Thyroid gland (tissue), 4 donors: Measurements from ENCODE around the gene CCDC24. TPM values are rescaled to one million over a fixed set of nuclear protein-coding genes. Genes with fewer than 3 reads are reported as not detected.

Experiments
- DNase-seq, 2 donors: peaks; one replicate each; pipeline ENCODE4 v3.0.0-alpha.2; 2019
- H3K27ac ChIP-seq, 3 donors: fragments of 200-600 bp; sonication (generic); 1 replicate in 2 of 3; 2 replicates in 1 of 3; pipeline ENCODE4 v1.5.1; 2016 to 2019; ENCODE audit warnings: mild to moderate bottlenecking in 1 of 3, moderate library complexity in 1 of 3
- H3K27me3 ChIP-seq: fragments of 200-600 bp; sonication (generic); one replicate; pipeline ENCODE4 v1.5.1; 2019
- H3K36me3 ChIP-seq, 2 donors: fragments of 200-600 bp; sonication (generic); one replicate each; pipeline ENCODE4 v1.5.1; 2016 to 2019
- H3K4me1 ChIP-seq, 2 donors: fragments of 200-600 bp; sonication (generic); one replicate each; pipeline ENCODE4 v1.5.1; 2017 to 2019
- H3K4me3 ChIP-seq, 3 donors: fragments of 200-600 bp; sonication (generic); replicated peaks in 1 of 3; 1 replicate in 2 of 3; 2 replicates in 1 of 3; pipeline ENCODE4 v1.5.1; 2016; ENCODE audit warnings: mild to moderate bottlenecking in 1 of 3
- H3K9me3 ChIP-seq: fragments of 200-600 bp; sonication (generic); one replicate; pipeline ENCODE4 v1.5.1; 2017
- CTCF ChIP-seq, 6 experiments: fragments of 200-600 bp in 3 of 6; fragments of 450-650 bp in 3 of 6; sonication (generic) in 3 of 6; IDR thresholded peaks; one replicate each; pipeline ENCODE4 v1.5.1; 2016 to 2019; ENCODE audit warnings: antibody characterized with exemption in 6 of 6, mild to moderate bottlenecking in 2 of 6, inconsistent platforms in 1 of 6, moderate library complexity in 1 of 6
- POLR2A ChIP-seq, 2 donors: fragments of 450-650 bp; IDR thresholded peaks; one replicate each; pipeline ENCODE4 v1.6.1; 2017; ENCODE audit warnings: antibody characterized with exemption in 2 of 2, mild to moderate bottlenecking in 2 of 2, moderate library complexity in 1 of 2
- WGBS, 2 donors: methylation state at CpG; one replicate each; pipeline ENCODE4 v1.1.5; 2017; 5-methylcytosine and 5-hydroxymethylcytosine counted together
- intact Hi-C: fragments of 100-400 bp; cut with DNase I; formaldehyde crosslinking; loops from one replicate; pipeline ENCODE4 v1.15.1; 2023
- total RNA-seq, 4 donors: library from RNA; depleted of rRNA; stranded (reverse); fragments of >200 nt; gene quantifications; one replicate each; pipeline ENCODE4 v1.2.3, GENCODE V29; 2016

CCDC24 gene
- total RNA-seq, 4 donors from 2014 or later, result 8.0 to 25.4 (median 11.7) TPM

GRCh38 chr1:43997295-43997999 is 6.0 kb downstream of the CCDC24 start:
- no peaks in the 10 kb centered on the region for H3K36me3 ChIP-seq

GRCh38 chr1:43998000-43998378 is 6.6 kb downstream of the CCDC24 start:
- DNase-seq, result no peak
- Histone ChIP-seq H3K4me1 (no peaks in the 10 kb centered on the region), H3K9me3 (no peaks in the 10 kb centered on the region), H3K4me3 (no peak overlapping the region), H3K27me3 (no peaks in the 10 kb centered on the region), H3K27ac (no peak overlapping the region), H3K36me3 (no peaks in the 10 kb centered on the region)
- 91% methylated on average over 11 of the region's 11 CpGs for WGBS, 2 donors
- intact Hi-C loops, result loop anchor here (5.0 kb wide), 1 partner anchor 34 kb away; the partner anchor contains the start of gene SLC6A9
- no peak for TF ChIP-seq CTCF (IDR thresholded peaks at IDR 0.05)
- no peak for TF ChIP-seq POLR2A (IDR thresholded peaks at IDR 0.05)

More at GRCh38 chr1:43997295-43997999, 6.0 kb downstream of the CCDC24 start:
- Histone ChIP-seq H3K4me3 (no peak overlapping the region), H3K9me3 (no peaks in the 10 kb centered on the region), H3K4me1 (peaks cover 3% of the 10 kb centered on the region in 2 donors), H3K27ac (no peak overlapping the region), H3K27me3 (no peaks in the 10 kb centered on the region)
- intact Hi-C loops, result loop anchor here (5.0 kb wide), 1 partner anchor 35 kb away; the partner anchor contains the start of gene SLC6A9
- TF ChIP-seq POLR2A (IDR thresholded peaks at IDR 0.05) (no peak), CTCF (IDR thresholded peaks at IDR 0.05) (no peak)
- DNase-seq, result no peak
- 80 to 87% methylated on average over 10 to 22 of the region's 22 CpGs for WGBS, 2 donors

GRCh38 chr1:43999455-43999854 is 8.1 kb downstream of the CCDC24 start:
- intact Hi-C loops, result loop anchor here (5.0 kb wide), 1 partner anchor 33 kb away; the partner anchor contains the start of gene SLC6A9
- no peaks in the 10 kb centered on the region for H3K27me3 ChIP-seq
- H3K9me3 ChIP-seq, result no peaks in the 10 kb centered on the region
- WGBS, 2 donors, result 90 to 94% methylated on average over 7 to 8 of the region's 8 CpGs
- no peak overlapping the region for H3K4me3 ChIP-seq
- H3K4me1 ChIP-seq, result no peaks in the 10 kb centered on the region
- no peak overlapping the region for H3K27ac ChIP-seq
- no peak for DNase-seq
- H3K36me3 ChIP-seq, result no peaks in the 10 kb centered on the region
- no peak for TF ChIP-seq POLR2A (IDR thresholded peaks at IDR 0.05)
- TF ChIP-seq CTCF (IDR thresholded peaks at IDR 0.05), result no peak

GRCh38 chr1:44000122-44000665 is 8.8 kb downstream of the CCDC24 start:
- WGBS, 2 donors, result 83 to 85% methylated on average over 7 to 8 of the region's 8 CpGs
- DNase-seq, result no peak
- Histone ChIP-seq H3K27ac (no peak overlapping the region), H3K9me3 (no peaks in the 10 kb centered on the region), H3K27me3 (no peaks in the 10 kb centered on the region), H3K4me1 (no peaks in the 10 kb centered on the region), H3K4me3 (no peak overlapping the region), H3K36me3 (no peaks in the 10 kb centered on the region)
- intact Hi-C loops, result no loop called here
- TF ChIP-seq POLR2A (IDR thresholded peaks at IDR 0.05) (no peak), CTCF (IDR thresholded peaks at IDR 0.05) (no peak)

- H3K36me3 ChIP-seq, result no peaks in the 10 kb centered on the region
- 82 to 85% methylated on average over 5 to 7 of the region's 8 CpGs for WGBS, 2 donors
- intact Hi-C loops, result no loop called here
Measured at GRCh38 chr1:44002165-44002564, 10.8 kb downstream of the CCDC24 start.

More at GRCh38 chr1:44002165-44002564, 10.8 kb downstream of the CCDC24 start:
- DNase-seq, result no peak
- H3K27ac ChIP-seq, result no peak overlapping the region
- TF ChIP-seq POLR2A (IDR thresholded peaks at IDR 0.05) (no peak), CTCF (IDR thresholded peaks at IDR 0.05) (no peak)
- H3K4me1 ChIP-seq, result peaks cover 0 to 4% of the 10 kb centered on the region in 2 donors
- H3K27me3 ChIP-seq, result no peaks in the 10 kb centered on the region
- H3K4me3 ChIP-seq, result no peak overlapping the region
- H3K9me3 ChIP-seq, result no peaks in the 10 kb centered on the region
